ENCODE results near the gene ZNF23.

Gene ZNF23

DNA sequence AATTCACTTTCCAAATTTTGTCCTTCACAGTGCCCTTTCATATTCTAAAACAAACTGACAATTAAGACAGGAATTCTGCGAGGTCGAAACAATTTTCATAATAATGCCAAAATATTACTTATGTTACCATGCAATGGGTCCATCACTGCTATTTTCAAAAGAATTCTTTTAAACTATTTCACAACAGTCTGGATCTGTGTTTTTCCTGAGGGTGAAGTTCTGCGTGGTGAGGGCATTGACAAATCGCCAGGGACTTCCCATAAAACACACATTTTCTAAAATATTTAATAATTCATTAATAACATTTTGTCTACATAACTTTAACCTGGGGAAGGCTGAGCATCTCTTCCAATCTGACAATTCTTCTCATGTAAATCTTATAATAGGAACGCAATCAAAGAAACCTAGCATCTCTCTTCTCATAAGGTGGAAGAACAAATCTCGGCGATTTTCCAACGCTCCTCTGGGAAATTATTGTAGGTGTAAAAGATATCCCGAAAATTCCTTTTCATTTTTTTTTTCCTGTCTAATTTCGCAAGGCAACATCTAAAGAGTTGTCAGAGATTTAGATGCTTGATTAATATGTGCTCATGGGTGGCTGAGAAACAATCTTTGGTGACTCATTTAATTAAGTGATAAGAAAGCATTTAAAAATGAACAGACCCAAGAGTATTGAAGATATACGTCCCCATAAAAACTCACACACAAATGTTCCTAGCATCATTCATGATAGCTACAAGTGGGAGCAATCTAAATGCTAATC lies 62.1 kb downstream of the ZNF23 start:
- H3K4me3 ChIP-seq (ENCODE audit: control insufficient read depth, low read depth, low read length) = no peak overlapping the region
- DNase-seq (ENCODE audit: low read depth) = no peak
- TF ChIP-seq, protein P1, sequence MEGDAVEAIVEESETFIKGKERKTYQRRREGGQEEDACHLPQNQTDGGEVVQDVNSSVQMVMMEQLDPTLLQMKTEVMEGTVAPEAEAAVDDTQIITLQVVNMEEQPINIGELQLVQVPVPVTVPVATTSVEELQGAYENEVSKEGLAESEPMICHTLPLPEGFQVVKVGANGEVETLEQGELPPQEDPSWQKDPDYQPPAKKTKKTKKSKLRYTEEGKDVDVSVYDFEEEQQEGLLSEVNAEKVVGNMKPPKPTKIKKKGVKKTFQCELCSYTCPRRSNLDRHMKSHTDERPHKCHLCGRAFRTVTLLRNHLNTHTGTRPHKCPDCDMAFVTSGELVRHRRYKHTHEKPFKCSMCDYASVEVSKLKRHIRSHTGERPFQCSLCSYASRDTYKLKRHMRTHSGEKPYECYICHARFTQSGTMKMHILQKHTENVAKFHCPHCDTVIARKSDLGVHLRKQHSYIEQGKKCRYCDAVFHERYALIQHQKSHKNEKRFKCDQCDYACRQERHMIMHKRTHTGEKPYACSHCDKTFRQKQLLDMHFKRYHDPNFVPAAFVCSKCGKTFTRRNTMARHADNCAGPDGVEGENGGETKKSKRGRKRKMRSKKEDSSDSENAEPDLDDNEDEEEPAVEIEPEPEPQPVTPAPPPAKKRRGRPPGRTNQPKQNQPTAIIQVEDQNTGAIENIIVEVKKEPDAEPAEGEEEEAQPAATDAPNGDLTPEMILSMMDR (conservative IDR thresholded peaks at IDR 0.05; ENCODE audit: control insufficient read depth, insufficient read depth, low read depth, low read length) = no peak

Data from fibroblast of mammary gland (primary cell).